Type B pancreatic cell (in vitro differentiated cells): Measurements from ENCODE around the gene TTC24. TPM values are rescaled to one million over a fixed set of nuclear protein-coding genes. Genes with fewer than 3 reads are reported as not detected.

Experiments
- DNase-seq: peaks from one replicate; pipeline ENCODE4 v3.0.0; 2021; ENCODE audit warnings: mixed read lengths; ENCODE audit not compliant: unreplicated experiment; ENCODE audit errors: extremely low spot score
- H3K27ac Mint-ChIP-seq: 2 replicates; pipeline ENCODE4 v1.8.0; 2021; ENCODE audit warnings: mild to moderate bottlenecking, mixed read lengths
- H3K27me3 Mint-ChIP-seq: 2 replicates; pipeline ENCODE4 v1.8.0; 2021; ENCODE audit warnings: mixed read lengths
- H3K36me3 Mint-ChIP-seq: 2 replicates; pipeline ENCODE4 v1.8.0; 2021; ENCODE audit warnings: mixed read lengths
- H3K4me1 Mint-ChIP-seq: one replicate; pipeline ENCODE4 v1.8.0; 2021; ENCODE audit warnings: mixed read lengths; ENCODE audit not compliant: unreplicated experiment
- H3K4me3 Mint-ChIP-seq: 2 replicates; pipeline ENCODE4 v1.8.0; 2021; ENCODE audit warnings: mild to moderate bottlenecking, mixed read lengths
- H3K9me3 Mint-ChIP-seq: 2 replicates; pipeline ENCODE4 v1.8.0; 2021; ENCODE audit warnings: mixed read lengths
- CTCF ChIP-seq: fragments of 200-600 bp; sonication (generic); conservative IDR thresholded peaks from 2 replicates; pipeline ENCODE4 v1.5.0; 2021; ENCODE audit warnings: antibody characterized with exemption, mild to moderate bottlenecking
- total RNA-seq: library from RNA; stranded (reverse); gene quantifications from 2 replicates; pipeline ENCODE4 v1.2.1, GENCODE V29; 2021; ENCODE audit warnings: low replicate concordance

The TTC24 gene
- total RNA-seq, 1 donor from 2014 or later = not detected

DNA sequence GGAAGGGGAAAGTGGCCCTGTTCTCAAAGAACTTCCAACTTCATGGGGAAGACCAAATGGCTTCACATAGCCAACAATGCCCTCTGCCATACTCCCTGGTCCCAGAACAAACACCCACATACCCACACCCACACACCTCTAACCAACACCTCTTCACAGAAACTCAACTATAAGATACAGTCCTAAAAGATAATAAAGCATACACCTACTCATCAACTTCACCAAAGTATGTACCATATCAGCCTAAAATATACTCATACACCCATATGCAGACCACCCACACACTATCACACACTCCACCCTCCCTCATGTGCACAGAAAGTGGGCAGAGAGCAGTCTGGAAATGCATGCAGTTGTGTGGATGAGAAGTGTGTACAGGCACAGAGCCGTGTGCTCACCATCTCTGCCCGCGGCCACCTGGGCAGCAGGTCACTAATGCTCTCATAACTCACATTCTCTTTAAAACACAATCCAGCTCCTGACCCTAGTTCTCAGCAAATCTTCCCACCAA, 34.9 kb upstream of the TTC24 start:
- Mint-ChIP-seq H3K4me1 (peaks cover 13% of the 10 kb centered on the region), H3K36me3 (peaks cover 4% of the 10 kb centered on the region), H3K27me3 (no peaks in the 10 kb centered on the region), H3K27ac (no peak overlapping the region), H3K9me3 (no peaks in the 10 kb centered on the region), H3K4me3 (no peak overlapping the region)
- TF ChIP-seq CTCF = no peak
- no peak for DNase-seq

- H3K27me3 Mint-ChIP-seq = no peaks in the 10 kb centered on the region
Observed at GRCh38 chr1:156546267-156546666, 33.3 kb upstream of the TTC24 start.

DNA sequence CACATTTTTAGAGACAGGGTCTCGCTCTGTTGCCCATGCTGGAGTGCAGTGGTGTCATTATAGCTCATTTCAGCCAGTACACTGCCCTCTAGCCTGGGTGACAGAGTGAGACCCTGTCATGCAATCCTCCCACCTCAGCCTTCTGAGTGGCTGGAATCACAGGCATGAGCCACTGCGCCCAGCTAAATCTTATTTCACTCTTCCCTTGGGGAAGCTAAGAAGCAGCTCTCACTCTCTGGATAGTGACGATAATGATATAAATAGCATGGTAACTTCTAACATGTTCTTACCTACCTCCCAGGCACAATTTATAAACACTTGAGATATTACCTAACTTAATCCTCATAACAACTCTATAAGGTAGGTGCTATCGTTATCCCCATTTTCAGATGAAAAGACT, 32.1 kb upstream of the TTC24 start:
- no peaks in the 10 kb centered on the region for H3K9me3 Mint-ChIP-seq
- peaks cover 13% of the 10 kb centered on the region for H3K4me1 Mint-ChIP-seq
- no peak overlapping the region for H3K27ac Mint-ChIP-seq
- peaks cover 11% of the 10 kb centered on the region for H3K36me3 Mint-ChIP-seq
- no peak for DNase-seq
- H3K4me3 Mint-ChIP-seq = no peak overlapping the region
- H3K27me3 Mint-ChIP-seq = no peaks in the 10 kb centered on the region
- no peak for TF ChIP-seq CTCF

More at GRCh38 chr1:156546267-156546666, 33.3 kb upstream of the TTC24 start:
- H3K27ac Mint-ChIP-seq = no peak overlapping the region
- H3K4me3 Mint-ChIP-seq = no peak overlapping the region
- no peaks in the 10 kb centered on the region for H3K9me3 Mint-ChIP-seq
- TF ChIP-seq CTCF = no peak
- H3K36me3 Mint-ChIP-seq = peaks cover 8% of the 10 kb centered on the region
- H3K4me1 Mint-ChIP-seq = peaks cover 13% of the 10 kb centered on the region
- DNase-seq = no peak

DNA sequence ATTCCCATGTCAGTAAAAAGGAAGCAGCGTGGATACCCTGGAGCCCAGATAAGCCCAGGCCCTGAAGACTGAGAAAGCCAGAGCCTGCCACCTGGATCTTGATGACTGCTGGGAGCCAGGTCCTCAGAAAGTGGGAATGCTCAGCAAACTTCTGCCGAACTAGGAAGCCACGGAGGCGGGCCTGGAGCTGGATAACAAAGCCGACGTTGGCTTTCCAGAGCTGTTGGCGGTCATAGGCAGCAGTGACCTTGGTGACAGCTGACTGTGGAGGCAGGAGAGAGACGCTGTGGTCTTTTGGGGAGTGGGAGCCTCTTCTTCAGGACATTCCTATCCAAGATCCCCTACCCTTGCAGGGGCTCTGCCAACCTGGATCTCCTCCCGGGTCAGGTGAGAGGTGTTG, 31.5 kb upstream of the TTC24 start:
- Mint-ChIP-seq H3K36me3 (peaks cover 9% of the 10 kb centered on the region), H3K27me3 (no peaks in the 10 kb centered on the region), H3K4me1 (peaks cover 12% of the 10 kb centered on the region), H3K9me3 (no peaks in the 10 kb centered on the region), H3K27ac (no peak overlapping the region), H3K4me3 (no peak overlapping the region)
- no peak for DNase-seq
- no peak for TF ChIP-seq CTCF

- no peak overlapping the region for H3K27ac Mint-ChIP-seq
- no peaks in the 10 kb centered on the region for H3K27me3 Mint-ChIP-seq
- H3K4me3 Mint-ChIP-seq = no peak overlapping the region
- H3K4me1 Mint-ChIP-seq = peaks cover 4% of the 10 kb centered on the region
- DNase-seq = no peak
- TF ChIP-seq CTCF = no peak
- no peaks in the 10 kb centered on the region for H3K9me3 Mint-ChIP-seq
- peaks cover 10% of the 10 kb centered on the region for H3K36me3 Mint-ChIP-seq
Observed at GRCh38 chr1:156549390-156549789, 30.1 kb upstream of the TTC24 start.

DNA sequence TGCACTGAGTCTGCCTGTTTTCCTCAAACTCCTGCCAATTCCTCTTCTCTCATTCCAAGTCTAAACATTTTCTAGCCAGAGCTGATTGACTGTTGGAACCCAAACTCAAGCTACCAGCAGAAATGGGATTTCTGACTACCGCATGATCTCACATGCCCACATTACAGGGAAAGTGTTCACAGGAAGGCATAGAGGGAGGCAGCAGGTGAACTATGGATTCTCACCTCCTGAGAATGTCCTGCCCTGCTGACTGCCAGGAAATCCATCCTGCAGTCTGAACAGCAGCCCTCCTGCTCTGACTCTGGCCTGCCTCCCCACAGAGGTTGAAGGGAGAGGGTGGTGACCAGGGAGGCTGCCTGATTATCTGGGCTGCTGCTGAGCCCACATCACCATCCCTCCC, 29.7 kb upstream of the TTC24 start:
- H3K27ac Mint-ChIP-seq = no peak overlapping the region

More for the DNA sequence above, 29.7 kb upstream of the TTC24 start:
- DNase-seq = no peak
- H3K27me3 Mint-ChIP-seq = no peaks in the 10 kb centered on the region
- peaks cover 10% of the 10 kb centered on the region for H3K36me3 Mint-ChIP-seq
- no peaks in the 10 kb centered on the region for H3K9me3 Mint-ChIP-seq
- no peak for TF ChIP-seq CTCF
- H3K4me3 Mint-ChIP-seq = no peak overlapping the region
- H3K4me1 Mint-ChIP-seq = peaks cover 2% of the 10 kb centered on the region
